Endothelial cell of umbilical vein (primary cell): ENCODE data around the gene SPAG9. TPM values are rescaled to one million over a fixed set of nuclear protein-coding genes. Genes with fewer than 3 reads are reported as not detected.
A peak's percentile ranks its signal among the peaks of the same experiment; 100 is the strongest.

Source experiments
- BruUV-seq: library from RNA; stranded (reverse); fragments of 400-500 nt; replicated peaks from 2 replicates; lab custom pipeline; 2021; lab: Mats Ljungman, UMichigan
- CTCF ChIA-PET: fragments of 300-600, 350-600 bp; sonication (Branson Sonifier 250); formaldehyde crosslinking; loops from one replicate; lab custom pipeline; 2021; ENCODE audit warnings: antibody characterized with exemption, inconsistent platforms; lab: Charles Lee
- POLR2A ChIA-PET: fragments of 300-600, 350-600 bp; sonication (Branson Sonifier 250); formaldehyde crosslinking; loops from one replicate; lab custom pipeline; 2021; ENCODE audit warnings: antibody characterized with exemption, inconsistent platforms; lab: Charles Lee
- DNase-seq: peaks from one replicate; pipeline ENCODE4 v3.0.0-alpha.2; 2011; ENCODE audit warnings: low read depth, low spot score
- FAIRE-seq: peaks from 2 replicates; lab custom pipeline; 2011; peaks lifted over from hg19 to GRCh38; lab: Jason Lieb, UNC
- H2AFZ ChIP-seq: 2 replicates; pipeline ENCODE4 v1.6.0; 2012; ENCODE audit warnings: low read depth, low read length, control low read depth, inconsistent platforms
- H3K27ac ChIP-seq: 2 replicates; pipeline ENCODE4 v1.5.1; 2011; ENCODE audit warnings: low read depth, mild to moderate bottlenecking, control low read depth, low read length, moderate library complexity; ENCODE audit not compliant: insufficient read depth
- H3K27me3 ChIP-seq, 2 experiments: 2 replicates each; pipeline versions ENCODE4 v1.6.0 to v1.6.1; 2011; ENCODE audit warnings: low read length in 2 of 2, mixed read lengths in 1 of 2; ENCODE audit not compliant: control insufficient read depth in 2 of 2, insufficient read depth in 2 of 2
- H3K36me3 ChIP-seq, 2 experiments: 2 replicates in 1 of 2; 3 replicates in 1 of 2; pipeline ENCODE4 v1.5.1; 2011; ENCODE audit warnings: low read length in 2 of 2, mild to moderate bottlenecking in 1 of 2, moderate library complexity in 1 of 2; ENCODE audit not compliant: control insufficient read depth in 2 of 2, insufficient read depth in 2 of 2; ENCODE audit errors: extremely low read depth in 1 of 2
- H3K4me1 ChIP-seq: 3 replicates; pipeline ENCODE4 v1.5.1; 2011; ENCODE audit warnings: mild to moderate bottlenecking, low read length; ENCODE audit not compliant: control insufficient read depth, insufficient read depth; ENCODE audit errors: extremely low read depth
- H3K4me2 ChIP-seq: 2 replicates; pipeline ENCODE4 v1.6.1; 2011; ENCODE audit warnings: low read length, control low read depth, mixed read lengths; ENCODE audit not compliant: insufficient read depth
- H3K4me3 ChIP-seq, 3 experiments: fragments of 200-600 bp in 1 of 3; sonication (generic), shearing (Covaris generic) in 1 of 3; replicated peaks in 1 of 3; 2 replicates each; pipeline ENCODE4 v1.5.1; 2011 to 2016; ENCODE audit warnings: control low read depth in 3 of 3, low read length in 3 of 3, mild to moderate bottlenecking in 2 of 3, inconsistent platforms in 1 of 3, low read depth in 1 of 3, moderate library complexity in 1 of 3; ENCODE audit not compliant: insufficient read depth in 1 of 3
- H3K79me2 ChIP-seq: 2 replicates; pipeline ENCODE4 v1.6.0; 2012; ENCODE audit warnings: low read length, inconsistent platforms; ENCODE audit not compliant: control insufficient read depth, insufficient read depth
- H3K9ac ChIP-seq: replicated peaks from 2 replicates; pipeline ENCODE3; 2011; ENCODE audit warnings: low read length, control low read depth; ENCODE audit not compliant: insufficient read depth; ENCODE audit errors: extremely low read depth
- H3K9me1 ChIP-seq: replicated peaks from 3 replicates; pipeline ENCODE4 v1.6.0; 2011; ENCODE audit warnings: mild to moderate bottlenecking, low read length; ENCODE audit not compliant: control insufficient read depth, insufficient read depth; ENCODE audit errors: extremely low read depth
- H3K9me3 ChIP-seq: replicated peaks from 2 replicates; pipeline ENCODE4 v1.5.1; 2012; ENCODE audit warnings: low read length, inconsistent platforms; ENCODE audit not compliant: control insufficient read depth, insufficient read depth
- H4K20me1 ChIP-seq: replicated peaks from 2 replicates; pipeline ENCODE3; 2011; ENCODE audit warnings: mild to moderate bottlenecking, low read length; ENCODE audit not compliant: control insufficient read depth, insufficient read depth; ENCODE audit errors: extremely low read depth
- EZH2 ChIP-seq: IDR thresholded peaks from 2 replicates; pipeline ENCODE4 v1.6.1; 2012; ENCODE audit warnings: borderline replicate concordance, low read depth, mild to moderate bottlenecking, moderate library complexity, low read length, inconsistent platforms; ENCODE audit not compliant: severe bottlenecking
- FOS ChIP-seq: IDR thresholded peaks from 2 replicates; pipeline ENCODE4 v1.6.1; 2011; ENCODE audit warnings: mild to moderate bottlenecking, low read length, moderate library complexity, borderline replicate concordance; ENCODE audit not compliant: insufficient read depth
- GATA2 ChIP-seq: IDR thresholded peaks from 2 replicates; pipeline ENCODE4 v1.7.0; 2011; ENCODE audit warnings: low read depth, mild to moderate bottlenecking, moderate library complexity, mixed read lengths, low read length; ENCODE audit not compliant: insufficient read length, insufficient read depth
- JUN ChIP-seq: IDR thresholded peaks from 2 replicates; pipeline ENCODE4 v1.6.1; 2011; ENCODE audit warnings: borderline replicate concordance, low read depth; ENCODE audit not compliant: insufficient read length, insufficient read depth
- MYC ChIP-seq: IDR thresholded peaks from one replicate; pipeline ENCODE4 v1.6.1; 2011; ENCODE audit warnings: mild to moderate bottlenecking, low read depth, low read length
- POLR2A ChIP-seq: IDR thresholded peaks from 2 replicates; pipeline ENCODE4 v1.6.1; 2012; ENCODE audit warnings: low read depth, mild to moderate bottlenecking, control low read depth, low read length
- POLR2AphosphoS5 ChIP-seq: IDR thresholded peaks from 2 replicates; pipeline ENCODE4 v1.6.1; 2012; ENCODE audit warnings: low read depth, mild to moderate bottlenecking, control low read depth, low read length, moderate library complexity; ENCODE audit not compliant: insufficient read depth
- dilution Hi-C: fragments of 300-500 bp; cut with MboI; formaldehyde crosslinking; loops from one replicate; pipeline ENCODE4 v1.15.0; 2019; ENCODE audit warnings: low sequenced_read_pairs; ENCODE audit not compliant: extremely low pct_ligation_motif_present
- intact Hi-C: fragments of 100-400 bp; cut with micrococcal nuclease; formaldehyde crosslinking; loops from one replicate; pipeline ENCODE4 v1.10.0; 2022
- polyA plus RNA-seq, 4 experiments: library from polyadenylated mRNA; depleted of rRNA in 3 of 4; stranded (reverse) in 3 of 4; unstranded in 1 of 4; fragments of >200 nt; gene quantifications; 2 replicates each; pipeline versions ENCODE4 v1.2.1 to v1.2.3, GENCODE V29; 2011 to 2012; ENCODE audit warnings: missing spikeins in 1 of 4
- total RNA-seq: library from RNA; stranded (reverse); gene quantifications from 2 replicates; pipeline ENCODE4 v1.2.3, GENCODE V29; 2021
- TF ChIP-seq, protein P1 (sequence below), 2 donors: IDR thresholded peaks; 1 replicate in 1 of 2; 2 replicates in 1 of 2; pipeline ENCODE4 v1.5.1; 2011; ENCODE audit warnings: low read length in 2 of 2, mild to moderate bottlenecking in 2 of 2, moderate library complexity in 2 of 2, control low read depth in 1 of 2, inconsistent platforms in 1 of 2, low read depth in 1 of 2; ENCODE audit not compliant: insufficient read depth in 1 of 2; ENCODE audit errors: extremely low read depth in 1 of 2
- TF ChIP-seq, protein P2 (sequence below): IDR thresholded peaks from 2 replicates; pipeline ENCODE4 v1.6.1; 2011; ENCODE audit not compliant: insufficient read depth, insufficient read length

Gene SPAG9
- total and polyA plus RNA-seq, 2 donors (not counting 3 experiments of a cell fraction or from before 2014, with no cell fraction given), result 16.5 to 75.0 TPM

DNA sequence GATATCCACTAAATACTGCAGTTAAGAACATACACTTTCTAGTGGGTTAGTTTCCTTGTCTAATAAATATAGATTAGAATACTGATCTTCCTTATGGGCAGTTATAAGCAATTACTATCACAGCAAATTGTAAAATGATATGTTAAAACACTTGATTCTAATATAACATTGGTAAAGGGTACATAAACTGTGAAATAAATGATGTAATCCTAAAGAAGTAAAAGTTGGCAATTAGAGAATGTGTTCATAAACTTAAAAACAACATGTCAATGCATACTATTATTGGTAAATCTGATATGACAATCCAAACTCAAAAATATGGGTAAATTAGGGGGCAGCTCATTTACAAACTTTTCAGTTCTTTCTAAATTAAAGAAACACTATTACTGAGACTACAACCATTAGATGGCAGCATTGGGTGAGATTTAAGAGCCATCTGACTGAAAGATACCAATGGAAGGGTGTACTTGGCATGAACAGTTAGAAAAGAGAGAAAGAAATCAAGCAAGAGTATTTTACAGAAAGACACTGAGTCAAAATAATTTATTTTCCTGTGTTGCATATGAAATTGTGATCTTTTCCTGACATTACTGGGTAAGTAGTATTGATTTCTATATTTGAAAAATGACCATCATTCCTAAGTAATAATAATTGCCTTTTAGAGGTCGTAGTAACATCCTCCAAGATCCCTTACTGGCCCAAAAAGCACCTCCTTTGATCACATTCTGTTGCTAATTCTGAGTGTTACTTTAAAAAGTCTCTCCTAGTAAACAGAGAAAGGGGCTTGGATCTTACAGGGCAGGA is 119.6 kb downstream of the SPAG9 start:
- no peak for FAIRE-seq
- peak; percentile 78 for DNase-seq
- CTCF ChIA-PET, result interaction anchor here (0.6 to 9.6 kb wide), 46 partner anchors 9 to 298 kb away, joined by 3 to 140 read pairs (median 4); partner anchors contain the start of genes NME1, NME2, SPAG9 and TOB1
- Histone ChIP-seq H3K9me3 (no peaks in the 10 kb centered on the region), H4K20me1 (no peaks in the 10 kb centered on the region), H3K27ac (no peak overlapping the region), H3K4me3 (no peak overlapping the region), H3K9me1 (no peaks in the 10 kb centered on the region), H3K4me2 (no peak overlapping the region), H3K36me3 (peaks cover 5 to 12% of the 10 kb centered on the region in 2 experiments), H3K4me1 (peaks cover 3% of the 10 kb centered on the region), H2AFZ (no peak overlapping the region), H3K27me3 (no peaks in the 10 kb centered on the region), H3K9ac (no peak overlapping the region), H3K79me2 (no peaks in the 10 kb centered on the region)
- POLR2A ChIA-PET, result interaction anchor here (0.6 to 1.4 kb wide), 2 partner anchors 146 to 152 kb away, joined by 3 read pairs; partner anchors contain the start of gene NME1
- intact Hi-C loops (loop anchor here (1.0 to 10.0 kb wide), 3 partner anchors 55 to 534 kb away; partner anchors contain the start of gene NME1), dilution Hi-C loops (no loop called here)
- BruUV-seq, result no TSS peak
- TF ChIP-seq, protein P1, sequence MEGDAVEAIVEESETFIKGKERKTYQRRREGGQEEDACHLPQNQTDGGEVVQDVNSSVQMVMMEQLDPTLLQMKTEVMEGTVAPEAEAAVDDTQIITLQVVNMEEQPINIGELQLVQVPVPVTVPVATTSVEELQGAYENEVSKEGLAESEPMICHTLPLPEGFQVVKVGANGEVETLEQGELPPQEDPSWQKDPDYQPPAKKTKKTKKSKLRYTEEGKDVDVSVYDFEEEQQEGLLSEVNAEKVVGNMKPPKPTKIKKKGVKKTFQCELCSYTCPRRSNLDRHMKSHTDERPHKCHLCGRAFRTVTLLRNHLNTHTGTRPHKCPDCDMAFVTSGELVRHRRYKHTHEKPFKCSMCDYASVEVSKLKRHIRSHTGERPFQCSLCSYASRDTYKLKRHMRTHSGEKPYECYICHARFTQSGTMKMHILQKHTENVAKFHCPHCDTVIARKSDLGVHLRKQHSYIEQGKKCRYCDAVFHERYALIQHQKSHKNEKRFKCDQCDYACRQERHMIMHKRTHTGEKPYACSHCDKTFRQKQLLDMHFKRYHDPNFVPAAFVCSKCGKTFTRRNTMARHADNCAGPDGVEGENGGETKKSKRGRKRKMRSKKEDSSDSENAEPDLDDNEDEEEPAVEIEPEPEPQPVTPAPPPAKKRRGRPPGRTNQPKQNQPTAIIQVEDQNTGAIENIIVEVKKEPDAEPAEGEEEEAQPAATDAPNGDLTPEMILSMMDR (IDR thresholded peaks at IDR 0.05; ENCODE audit: extremely low read depth in 1 of 2, insufficient read depth in 1 of 2, low read depth in 1 of 2, low read length in 2 of 2), result peak; percentile 18 to 42
- no peak for TF ChIP-seq POLR2AphosphoS5

DNA sequence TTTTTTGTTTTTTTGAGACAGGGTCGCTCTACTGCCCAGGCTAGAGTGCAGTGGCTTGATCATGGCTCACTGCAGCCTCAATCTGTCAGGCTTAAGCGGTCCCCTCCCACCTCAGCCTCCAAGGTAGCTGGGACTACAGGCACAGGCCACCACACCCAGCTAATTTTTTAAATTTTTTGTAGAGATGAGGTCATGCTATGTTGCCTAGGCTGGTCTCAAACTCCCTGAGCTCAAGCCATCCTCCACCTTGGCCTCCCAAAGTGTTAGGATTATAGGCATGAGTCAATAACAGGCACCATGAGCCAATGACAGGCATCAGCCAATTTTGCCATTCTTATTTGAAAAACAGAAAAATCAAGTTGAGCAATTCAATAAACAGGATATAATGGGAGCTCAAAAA is 125.0 kb downstream of the SPAG9 start:
- dilution Hi-C loops, result no loop called here
- CTCF ChIA-PET, result interaction anchor here (2.1 to 3.2 kb wide), 2 partner anchors 61 to 158 kb away, joined by 9 to 13 read pairs; partner anchors contain the start of gene NME1

More for the DNA sequence above, 125.0 kb downstream of the SPAG9 start:
- Histone ChIP-seq H3K79me2 (no peaks in the 10 kb centered on the region), H3K27ac (no peak overlapping the region), H3K36me3 (peaks cover 10 to 12% of the 10 kb centered on the region in 2 experiments), H2AFZ (no peak overlapping the region), H3K4me3 (no peak overlapping the region), H3K9me3 (no peaks in the 10 kb centered on the region), H3K9me1 (no peaks in the 10 kb centered on the region), H3K27me3 (no peaks in the 10 kb centered on the region), H3K4me2 (no peak overlapping the region), H4K20me1 (no peaks in the 10 kb centered on the region), H3K4me1 (no peaks in the 10 kb centered on the region), H3K9ac (no peak overlapping the region)
- FAIRE-seq (no peak), DNase-seq (no peak)
- POLR2A ChIA-PET, result no interaction called here
- BruUV-seq, result no TSS peak
- TF ChIP-seq GATA2 (no peak), FOS (no peak), JUN (no peak), POLR2A (no peak), EZH2 (no peak), MYC (no peak), POLR2AphosphoS5 (no peak)
- TF ChIP-seq, protein P2, sequence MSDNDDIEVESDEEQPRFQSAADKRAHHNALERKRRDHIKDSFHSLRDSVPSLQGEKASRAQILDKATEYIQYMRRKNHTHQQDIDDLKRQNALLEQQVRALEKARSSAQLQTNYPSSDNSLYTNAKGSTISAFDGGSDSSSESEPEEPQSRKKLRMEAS, result no peak
- TF ChIP-seq, protein P1 (IDR thresholded peaks at IDR 0.05; ENCODE audit: extremely low read depth in 1 of 2, insufficient read depth in 1 of 2, low read depth in 1 of 2, low read length in 2 of 2), result no peak
- intact Hi-C loops, result no loop called here
